Breast epithelium (tissue), 3 donors: Measurements from ENCODE around the gene ANKRD30B.

Experiments used
- POLR2A ChIP-seq: fragments of 450-650 bp; IDR thresholded peaks from one replicate; pipeline ENCODE4 v1.6.1; 2016; ENCODE audit warnings: antibody characterized with exemption, mild to moderate bottlenecking, moderate library complexity
- POLR2AphosphoS5 ChIP-seq, 3 donors: sonication (generic); formaldehyde crosslinking; IDR thresholded peaks; one replicate each; pipeline ENCODE4 v1.6.1; 2017; ENCODE audit warnings: antibody characterized with exemption in 3 of 3
- TF ChIP-seq, protein P1 (sequence below), 3 donors: fragments of 450-650 bp; IDR thresholded peaks; one replicate each; pipeline ENCODE4 v1.5.1; 2016 to 2017; ENCODE audit warnings: antibody characterized with exemption in 3 of 3, mild to moderate bottlenecking in 3 of 3, moderate library complexity in 3 of 3

DNA sequence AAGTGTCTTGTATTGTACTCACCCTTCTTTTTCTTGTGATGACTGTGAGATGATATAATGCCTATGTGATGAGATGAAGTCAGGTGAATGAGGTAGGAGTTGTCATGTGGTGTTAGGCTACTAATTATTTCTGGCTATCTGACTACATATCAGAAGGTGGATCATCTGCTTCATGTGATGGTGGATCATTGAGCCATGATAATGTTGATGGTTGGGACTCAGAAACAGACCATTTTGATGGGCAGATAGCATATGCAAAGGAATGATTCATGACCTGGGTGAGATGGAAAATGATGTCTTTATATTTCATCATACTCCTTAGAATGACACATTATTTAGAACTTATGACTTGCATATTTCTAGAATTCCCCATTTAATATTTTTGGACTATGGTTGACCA is 19.5 kb downstream of the ANKRD30B start:
- TF ChIP-seq, protein P1, sequence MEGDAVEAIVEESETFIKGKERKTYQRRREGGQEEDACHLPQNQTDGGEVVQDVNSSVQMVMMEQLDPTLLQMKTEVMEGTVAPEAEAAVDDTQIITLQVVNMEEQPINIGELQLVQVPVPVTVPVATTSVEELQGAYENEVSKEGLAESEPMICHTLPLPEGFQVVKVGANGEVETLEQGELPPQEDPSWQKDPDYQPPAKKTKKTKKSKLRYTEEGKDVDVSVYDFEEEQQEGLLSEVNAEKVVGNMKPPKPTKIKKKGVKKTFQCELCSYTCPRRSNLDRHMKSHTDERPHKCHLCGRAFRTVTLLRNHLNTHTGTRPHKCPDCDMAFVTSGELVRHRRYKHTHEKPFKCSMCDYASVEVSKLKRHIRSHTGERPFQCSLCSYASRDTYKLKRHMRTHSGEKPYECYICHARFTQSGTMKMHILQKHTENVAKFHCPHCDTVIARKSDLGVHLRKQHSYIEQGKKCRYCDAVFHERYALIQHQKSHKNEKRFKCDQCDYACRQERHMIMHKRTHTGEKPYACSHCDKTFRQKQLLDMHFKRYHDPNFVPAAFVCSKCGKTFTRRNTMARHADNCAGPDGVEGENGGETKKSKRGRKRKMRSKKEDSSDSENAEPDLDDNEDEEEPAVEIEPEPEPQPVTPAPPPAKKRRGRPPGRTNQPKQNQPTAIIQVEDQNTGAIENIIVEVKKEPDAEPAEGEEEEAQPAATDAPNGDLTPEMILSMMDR (IDR thresholded peaks at IDR 0.05), result no peak
- TF ChIP-seq POLR2AphosphoS5 (IDR thresholded peaks at IDR 0.05), result no peak
- no peak for TF ChIP-seq POLR2A
